GM12878 (cell line): ENCODE results near the gene LDB2.

Source experiments
- EP300 ChIP-seq, 2 experiments: fragments of 150-350 bp in 1 of 2; IDR thresholded peaks; 2 replicates each; pipeline ENCODE4 v1.6.1; 2011 to 2012; ENCODE audit warnings: low read depth in 2 of 2, low read length in 2 of 2, borderline replicate concordance in 1 of 2, improper control_type of control experiment in 1 of 2, inconsistent platforms in 1 of 2; ENCODE audit not compliant: control insufficient read depth in 1 of 2
- IKZF2 ChIP-seq, 2 experiments: fragments of 450-650 bp; IDR thresholded peaks; 2 replicates each; pipeline ENCODE4 v1.6.1; 2017; ENCODE audit warnings: mild to moderate bottlenecking in 2 of 2, moderate library complexity in 2 of 2
- JUND ChIP-seq: IDR thresholded peaks from 2 replicates; pipeline ENCODE4 v1.6.1; 2012; ENCODE audit warnings: low read depth, mild to moderate bottlenecking, low read length, improper control_type of control experiment, moderate library complexity
- MTA3 ChIP-seq: IDR thresholded peaks from 2 replicates; pipeline ENCODE4 v1.6.1; 2012; ENCODE audit warnings: low read length, inconsistent platforms, borderline replicate concordance
- NFXL1 ChIP-seq: fragments of 450-650 bp; IDR thresholded peaks from 2 replicates; pipeline ENCODE4 v1.6.1; 2017; ENCODE audit warnings: antibody characterized with exemption, mild to moderate bottlenecking, borderline replicate concordance
- NFYA ChIP-seq: IDR thresholded peaks from 2 replicates; pipeline ENCODE4 v1.6.1; 2011; ENCODE audit warnings: low read depth, mild to moderate bottlenecking, low read length, improper control_type of control experiment, borderline replicate concordance
- NR2C2 ChIP-seq: IDR thresholded peaks from 2 replicates; pipeline ENCODE4 v1.6.1; 2011; ENCODE audit warnings: borderline replicate concordance, low read depth; ENCODE audit not compliant: control insufficient read depth, insufficient read length
- POLR2A ChIP-seq: IDR thresholded peaks from 2 replicates; pipeline ENCODE4 v1.6.1; 2011; ENCODE audit warnings: low read depth, mild to moderate bottlenecking, low read length
- POLR2AphosphoS5 ChIP-seq: IDR thresholded peaks from 2 replicates; pipeline ENCODE4 v1.6.1; 2011; ENCODE audit warnings: mild to moderate bottlenecking, low read length, inconsistent platforms
- RAD21 ChIP-seq: IDR thresholded peaks from 2 replicates; pipeline ENCODE4 v1.6.1; 2011; ENCODE audit warnings: mild to moderate bottlenecking, low read depth, low read length, moderate library complexity; ENCODE audit not compliant: insufficient read depth
- RCOR1 ChIP-seq: conservative IDR thresholded peaks from 2 replicates; pipeline ENCODE4 v1.6.1; 2012; ENCODE audit warnings: low read depth, low read length, improper control_type of control experiment
- SUPT20H ChIP-seq: IDR thresholded peaks from 2 replicates; pipeline ENCODE4 v1.6.1; 2011; ENCODE audit warnings: low read depth, mild to moderate bottlenecking, low read length, moderate library complexity, borderline replicate concordance; ENCODE audit not compliant: control insufficient read depth
- TF ChIP-seq, protein P1 (sequence below), 3 experiments: IDR thresholded peaks in 2 of 3; conservative IDR thresholded peaks in 1 of 3; 2 replicates each; pipeline ENCODE4 v1.5.1; 2011; ENCODE audit warnings: low read depth in 3 of 3, low read length in 3 of 3, mild to moderate bottlenecking in 3 of 3, control low read depth in 2 of 3, moderate library complexity in 2 of 3, inconsistent platforms in 1 of 3, mixed read lengths in 1 of 3; ENCODE audit not compliant: control insufficient read depth in 2 of 3, insufficient read depth in 1 of 3; ENCODE audit errors: extremely low read depth in 1 of 3

DNA sequence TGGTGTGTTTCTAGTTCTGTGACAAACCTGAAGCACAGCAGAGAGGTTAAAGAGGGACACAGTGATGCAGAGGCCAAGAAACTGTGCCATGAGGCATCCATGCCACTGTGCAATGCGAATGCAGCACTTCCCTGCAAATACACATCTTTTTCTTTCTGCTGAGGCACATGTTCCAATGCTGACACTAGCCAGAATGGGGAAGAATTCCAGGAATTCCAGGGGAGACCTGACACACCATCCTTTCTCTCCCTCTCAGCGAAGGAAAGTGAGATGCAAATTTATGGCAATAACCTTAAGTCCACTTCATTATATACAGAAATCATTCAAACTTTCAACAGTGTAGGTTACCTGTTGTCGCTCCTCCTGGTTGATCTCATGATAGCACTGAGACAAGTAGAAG, 204.8 kb downstream of the LDB2 start:
- TF ChIP-seq SUPT20H (no peak), IKZF2 (IDR thresholded peaks at IDR 0.05) (no peak), MTA3 (no peak), POLR2A (no peak), NFYA (no peak), JUND (no peak), RCOR1 (no peak), EP300 (IDR thresholded peaks at IDR 0.05; ENCODE audit: borderline replicate concordance in 1 of 2, control insufficient read depth in 1 of 2, low read depth in 2 of 2, low read length in 2 of 2) (no peak), NFXL1 (no peak), POLR2AphosphoS5 (no peak), NR2C2 (no peak), RAD21 (no peak)
- TF ChIP-seq, protein P1, sequence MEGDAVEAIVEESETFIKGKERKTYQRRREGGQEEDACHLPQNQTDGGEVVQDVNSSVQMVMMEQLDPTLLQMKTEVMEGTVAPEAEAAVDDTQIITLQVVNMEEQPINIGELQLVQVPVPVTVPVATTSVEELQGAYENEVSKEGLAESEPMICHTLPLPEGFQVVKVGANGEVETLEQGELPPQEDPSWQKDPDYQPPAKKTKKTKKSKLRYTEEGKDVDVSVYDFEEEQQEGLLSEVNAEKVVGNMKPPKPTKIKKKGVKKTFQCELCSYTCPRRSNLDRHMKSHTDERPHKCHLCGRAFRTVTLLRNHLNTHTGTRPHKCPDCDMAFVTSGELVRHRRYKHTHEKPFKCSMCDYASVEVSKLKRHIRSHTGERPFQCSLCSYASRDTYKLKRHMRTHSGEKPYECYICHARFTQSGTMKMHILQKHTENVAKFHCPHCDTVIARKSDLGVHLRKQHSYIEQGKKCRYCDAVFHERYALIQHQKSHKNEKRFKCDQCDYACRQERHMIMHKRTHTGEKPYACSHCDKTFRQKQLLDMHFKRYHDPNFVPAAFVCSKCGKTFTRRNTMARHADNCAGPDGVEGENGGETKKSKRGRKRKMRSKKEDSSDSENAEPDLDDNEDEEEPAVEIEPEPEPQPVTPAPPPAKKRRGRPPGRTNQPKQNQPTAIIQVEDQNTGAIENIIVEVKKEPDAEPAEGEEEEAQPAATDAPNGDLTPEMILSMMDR (IDR thresholded peaks at IDR 0.05 in 2 of 3, conservative IDR thresholded peaks at IDR 0.05 in 1 of 3; ENCODE audit: control insufficient read depth in 2 of 3, extremely low read depth in 1 of 3, insufficient read depth in 1 of 3, low read depth in 3 of 3, low read length in 3 of 3): no peak
